GM12873 (cell line): Measurements from ENCODE around the gene CLDN20.
A peak's percentile ranks its signal among the peaks of the same experiment; 100 is the strongest.

Experiments
- CTCF ChIP-seq: IDR thresholded peaks from 2 replicates; pipeline ENCODE4 v1.5.1; 2012; ENCODE audit warnings: low read depth, mild to moderate bottlenecking, moderate library complexity, low read length, control low read depth; ENCODE audit not compliant: insufficient read depth; ENCODE audit errors: missing control alignments

CLDN20 gene

GRCh38 chr6:155264693-155265320 lies 994 bp downstream of the CLDN20 start:
- TF ChIP-seq CTCF = no peak

- no peak for TF ChIP-seq CTCF
These were observed 2.2 kb downstream of the CLDN20 start for GRCh38 chr6:155265843-155266535.

- TF ChIP-seq CTCF = no peak
These were observed 3.6 kb downstream of the CLDN20 start for GRCh38 chr6:155267411-155267810.

- TF ChIP-seq CTCF = peak; percentile 63
These were observed 4.5 kb downstream of the CLDN20 start for GRCh38 chr6:155268088-155268867.

GRCh38 chr6:155269765-155270164 lies 6.0 kb downstream of the CLDN20 start:
- no peak for TF ChIP-seq CTCF

GRCh38 chr6:155270561-155271091 lies 6.8 kb downstream of the CLDN20 start:
- no peak for TF ChIP-seq CTCF

- no peak for TF ChIP-seq CTCF
These were observed 7.3 kb downstream of the CLDN20 start for GRCh38 chr6:155271145-155271544.
